Measurements from ENCODE around the gene RPL37A. TPM values are rescaled to one million over a fixed set of nuclear protein-coding genes. Genes with fewer than 3 reads are reported as not detected.

Gene RPL37A
- total and polyA plus RNA-seq, 9 of the 15 experiments (the other 6 are each of a cell fraction or from before 2014, with no cell fraction given), result 1,938 to 3,349 (median 2,436) TPM

- no peak for ATAC-seq
- ChIA-PET POLR2A (interaction anchor here (1.0 kb wide), 1 partner anchor 8 kb away, joined by 3 read pairs; no protein-coding TSS in a partner anchor), CTCF (ENCODE audit: low intra/inter-chr PET ratio) (no interaction called here)
Observed at GRCh38 chr2:216495656-216496055, 3.0 kb upstream of the RPL37A start.

More at GRCh38 chr2:216495656-216496055, 3.0 kb upstream of the RPL37A start:
- H3K9me3 ChIP-seq (replicated peaks; ENCODE audit: control insufficient read depth, insufficient read depth, low read depth, low read length), result no peaks in the 10 kb centered on the region
- intact Hi-C loops (cut with micrococcal nuclease), result no loop called here
- H3K4me2 ChIP-seq (ENCODE audit: insufficient read depth, low read length), result no peak overlapping the region
- no peak for FAIRE-seq
- peaks cover 18% of the 10 kb centered on the region for H3K36me3 ChIP-seq (ENCODE audit: control insufficient read depth, insufficient read depth, low read length)
- H3K4me1 ChIP-seq (replicated peaks in 1 of 2; ENCODE audit: control insufficient read depth in 2 of 2, insufficient read depth in 2 of 2, low read length in 2 of 2), result no peaks in the 10 kb centered on the region; a peak in 3 of 5 replicates
- H2AFZ ChIP-seq (ENCODE audit: low read depth, low read length), result no peak overlapping the region
- 69% methylated on average over 2 of the region's 2 CpGs for WGBS (ENCODE audit: insufficient coverage, low coverage, missing lambda C conversion rate)
- in situ Hi-C loops (cut with MboI), result no loop called here
- no peak overlapping the region for H3K4me3 ChIP-seq
- H3K9ac ChIP-seq (ENCODE audit: insufficient read depth in 1 of 2, low read depth in 2 of 2, low read length in 2 of 2), result no peak overlapping the region
- no peaks in the 10 kb centered on the region for H3K27me3 ChIP-seq (ENCODE audit: control insufficient read depth in 2 of 2, insufficient read depth in 2 of 2, low read length in 2 of 2)
- H3K9me1 ChIP-seq (ENCODE audit: control insufficient read depth, insufficient read depth, low read length), result no peaks in the 10 kb centered on the region
- peaks cover 35% of the 10 kb centered on the region for H3K79me2 ChIP-seq (ENCODE audit: control insufficient read depth, insufficient read depth, low read length)
- no peak overlapping the region for H3K27ac ChIP-seq (ENCODE audit: extremely low read depth, low read depth, low read length)
- TF ChIP-seq ZNF12 (CRISPR knock-in tag; IDR thresholded peaks at IDR 0.05), result no peak
- TF ChIP-seq CEBPB (tag; IDR thresholded peaks at IDR 0.05), result no peak
- TF ChIP-seq PYGO2 (tag; IDR thresholded peaks at IDR 0.05), result no peak
- TF ChIP-seq TAF1 (IDR thresholded peaks at IDR 0.05; ENCODE audit: control insufficient read depth, extremely low read depth, insufficient read depth, low read length, severe bottlenecking), result no peak
- TF ChIP-seq GTF2F1 (IDR thresholded peaks at IDR 0.05; ENCODE audit: low read depth, low read length), result no peak
- TF ChIP-seq NFXL1 (CRISPR knock-in tag; IDR thresholded peaks at IDR 0.05), result no peak
- no peak for TF ChIP-seq GTF2B (IDR thresholded peaks at IDR 0.05; ENCODE audit: extremely low read depth, insufficient read length)
- TF ChIP-seq ZNF766 (CRISPR knock-in tag; conservative IDR thresholded peaks at IDR 0.05), result no peak
- no peak for TF ChIP-seq POLR2H (tag; IDR thresholded peaks at IDR 0.05; ENCODE audit: low read depth)
- TF ChIP-seq MTF1 (CRISPR knock-in tag; IDR thresholded peaks at IDR 0.05; ENCODE audit: borderline replicate concordance), result no peak
- no peak for TF ChIP-seq ZFX (CRISPR knock-in tag; IDR thresholded peaks at IDR 0.05)
- no peak for TF ChIP-seq HDGF (IDR thresholded peaks at IDR 0.05)
- TF ChIP-seq TCF15 (CRISPR knock-in tag; IDR thresholded peaks at IDR 0.05), result no peak
- no peak for TF ChIP-seq ZC3H11A (IDR thresholded peaks at IDR 0.05; ENCODE audit: low read depth, low read length)
- no peak for TF ChIP-seq CEBPZ (IDR thresholded peaks at IDR 0.05; ENCODE audit: borderline replicate concordance, low read depth, low read length)
- TF ChIP-seq SMARCB1 (IDR thresholded peaks at IDR 0.05; ENCODE audit: insufficient read length, low read depth), result no peak
- no peak for TF ChIP-seq THRA (IDR thresholded peaks at IDR 0.05)
- no peak for TF ChIP-seq TAL1 (IDR thresholded peaks at IDR 0.05)
- no peak for DNase-seq (ENCODE audit: extremely low read depth in 1 of 4, low spot score in 3 of 4)
- peaks cover 12% of the 10 kb centered on the region for H4K20me1 ChIP-seq (replicated peaks; ENCODE audit: control insufficient read depth, insufficient read depth, low read length)
- BruUV-seq (replicated peaks), result no TSS peak
